Muscle of leg (tissue), 11 donors: ENCODE data around the gene MND1. TPM values are rescaled to one million over a fixed set of nuclear protein-coding genes. Genes with fewer than 3 reads are reported as not detected.

ENCODE experiments used
- DNase-seq: peaks from one replicate; pipeline ENCODE4 v3.0.0; 2013
- H3K27ac ChIP-seq: one replicate; pipeline ENCODE4 v1.5.1; 2013; ENCODE audit warnings: mild to moderate bottlenecking, low read length, control low read depth
- H3K27me3 ChIP-seq: one replicate; pipeline ENCODE4 v1.6.1; 2013; ENCODE audit warnings: low read length; ENCODE audit not compliant: control insufficient read depth, insufficient read depth
- H3K36me3 ChIP-seq: one replicate; pipeline ENCODE4 v1.6.1; 2013; ENCODE audit warnings: low read length; ENCODE audit not compliant: control insufficient read depth, insufficient read depth
- H3K4me1 ChIP-seq: one replicate; pipeline ENCODE4 v1.6.1; 2013; ENCODE audit warnings: low read length; ENCODE audit not compliant: control insufficient read depth, insufficient read depth
- H3K4me3 ChIP-seq: one replicate; pipeline ENCODE4 v1.5.1; 2013; ENCODE audit warnings: low read length, control low read depth
- H3K9me3 ChIP-seq: replicated peaks from 2 replicates; pipeline ENCODE4 v1.6.1; 2013; ENCODE audit warnings: low read depth, low read length; ENCODE audit not compliant: control insufficient read depth
- WGBS: methylation state at CpG from one replicate; pipeline ENCODE4 v1.1.5; 2013; ENCODE audit warnings: missing lambda C conversion rate; ENCODE audit not compliant: insufficient coverage; 5-methylcytosine and 5-hydroxymethylcytosine counted together
- polyA plus RNA-seq, 8 donors: library from polyadenylated mRNA; unstranded; fragments of 120-200 nt; gene quantifications; one replicate each; pipeline versions ENCODE4 v1.2.1 to v1.2.3, GENCODE V29; 2013; ENCODE audit warnings: inconsistent platforms in 1 of 8, low replicate concordance in 1 of 8; ENCODE audit not compliant: insufficient read length in 8 of 8, insufficient read depth in 1 of 8
- total RNA-seq: library from RNA; stranded (reverse); fragments of 120-200 nt; gene quantifications from one replicate; pipeline ENCODE4 v1.2.4, GENCODE V29; 2013

The MND1 gene
- total and polyA plus RNA-seq, 9 donors: 4.3 to 9.3 (median 7.1) TPM

DNA sequence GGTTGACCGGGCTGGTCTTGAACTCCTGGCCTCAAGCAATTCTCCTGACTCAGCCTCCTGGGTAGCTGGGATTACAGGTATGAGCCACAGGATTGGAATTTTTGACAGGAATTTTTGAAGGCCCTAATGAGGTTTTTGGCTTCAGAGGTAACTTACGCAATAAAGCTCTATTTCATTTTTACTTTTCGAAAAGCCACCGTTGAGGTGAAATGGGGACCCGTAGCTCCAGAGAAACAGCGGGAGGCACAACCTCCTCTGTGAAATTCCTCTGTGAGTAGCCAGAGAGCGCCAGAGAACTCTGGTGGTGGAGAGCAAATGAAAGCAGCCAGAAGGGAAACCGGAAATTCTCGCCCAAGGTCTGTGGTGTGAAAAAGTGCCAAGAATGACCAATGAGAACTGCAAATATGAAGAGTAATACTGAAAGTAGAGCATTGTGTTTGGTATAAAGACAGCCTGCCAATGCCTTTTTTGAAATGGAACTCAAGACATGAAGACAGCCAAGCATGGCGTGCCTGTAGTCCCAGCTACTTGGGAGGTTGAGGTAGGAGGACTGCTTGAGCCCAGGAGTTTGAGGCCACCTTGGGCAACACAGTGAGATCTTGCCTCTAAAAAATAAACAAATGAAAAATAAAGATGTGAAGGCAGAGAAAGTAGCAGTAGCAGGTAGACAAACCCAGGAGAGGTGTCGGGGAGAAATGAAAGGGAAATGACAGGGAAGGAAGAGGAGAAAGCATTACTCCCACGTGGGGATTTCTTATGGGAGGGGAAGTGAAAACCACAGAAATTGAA lies 88.7 kb downstream of the MND1 start:
- Histone ChIP-seq H3K9me3 (no peaks in the 10 kb centered on the region), H3K36me3 (no peaks in the 10 kb centered on the region), H3K4me1 (no peaks in the 10 kb centered on the region), H3K27ac (no peak overlapping the region), H3K4me3 (no peak overlapping the region), H3K27me3 (no peaks in the 10 kb centered on the region)
- WGBS: 76% methylated on average over 7 of the region's 12 CpGs
- DNase-seq: peak; percentile 57

DNA sequence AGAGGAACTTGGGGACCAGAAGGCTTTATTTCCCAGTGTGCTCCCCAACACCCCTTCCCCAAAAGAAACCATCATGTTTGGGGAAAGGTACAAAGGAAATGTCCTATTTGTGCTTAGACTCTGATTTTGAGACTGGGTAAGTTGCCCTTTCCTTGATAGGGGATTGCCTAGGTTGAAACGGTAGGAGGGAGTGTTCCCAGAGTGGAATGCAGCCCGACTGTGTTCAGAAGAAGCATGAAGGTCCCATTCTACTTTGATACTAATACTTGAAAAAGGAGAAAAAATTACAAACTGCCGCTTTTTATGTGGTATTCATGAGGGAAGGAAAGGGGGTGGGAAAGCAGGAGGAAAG lies 89.2 kb downstream of the MND1 start:
- Histone ChIP-seq H3K4me3 (no peak overlapping the region), H3K27me3 (no peaks in the 10 kb centered on the region), H3K36me3 (no peaks in the 10 kb centered on the region), H3K9me3 (no peaks in the 10 kb centered on the region), H3K4me1 (no peaks in the 10 kb centered on the region), H3K27ac (no peak overlapping the region)
- DNase-seq: no peak
- no CpG with 5 or more reads among the region's 3 CpGs for WGBS

- Histone ChIP-seq H3K36me3 (no peaks in the 10 kb centered on the region), H3K27ac (no peak overlapping the region), H3K4me3 (no peak overlapping the region), H3K9me3 (no peaks in the 10 kb centered on the region), H3K27me3 (no peaks in the 10 kb centered on the region), H3K4me1 (no peaks in the 10 kb centered on the region)
- no peak for DNase-seq
- 81% methylated on average over 2 of the region's 2 CpGs for WGBS
Observed at GRCh38 chr4:153434190-153434589, 89.7 kb downstream of the MND1 start.

DNA sequence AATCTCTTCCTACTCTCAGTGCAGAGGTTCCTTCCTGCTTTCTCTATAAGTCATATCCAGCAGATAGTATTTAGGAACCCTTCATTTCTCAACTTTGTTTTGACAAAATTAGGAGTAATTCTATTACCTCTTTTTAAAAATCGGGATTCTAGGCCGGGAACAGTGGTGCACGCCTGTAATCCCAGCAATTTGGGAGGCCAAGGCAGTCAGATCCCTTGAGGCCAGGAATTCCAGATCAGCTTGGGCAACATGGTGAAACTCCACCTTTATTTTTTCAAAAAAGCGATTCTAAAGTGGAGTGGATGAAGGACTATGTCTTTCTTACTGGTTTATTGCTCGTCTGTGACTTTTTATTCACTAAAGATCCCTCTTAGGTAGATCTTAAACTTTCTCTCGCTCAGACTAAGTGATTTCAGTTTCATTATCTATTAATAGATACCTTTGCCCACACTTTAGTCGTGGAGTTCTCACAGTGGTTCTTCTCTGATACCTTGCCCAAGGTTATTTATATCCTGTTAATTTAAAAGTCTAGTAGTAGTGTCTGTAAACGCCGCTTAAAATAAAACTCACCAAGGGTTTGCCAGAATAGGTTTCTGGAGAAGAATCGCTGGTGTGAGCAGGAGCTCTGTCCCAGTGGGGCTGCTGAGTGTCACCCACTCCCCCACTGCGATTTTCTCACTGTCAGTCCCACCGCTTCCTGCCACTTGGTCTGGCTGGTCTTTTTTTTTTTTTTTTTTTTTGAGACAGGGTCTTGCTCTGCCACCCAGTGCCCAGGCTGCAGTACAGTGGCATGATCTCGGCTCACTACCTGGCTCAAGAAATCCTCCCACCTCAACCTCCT lies 94.6 kb downstream of the MND1 start:
- H3K36me3 ChIP-seq: no peaks in the 10 kb centered on the region
- 85% methylated on average over 4 of the region's 13 CpGs for WGBS
- H3K4me1 ChIP-seq: no peaks in the 10 kb centered on the region
- H3K27ac ChIP-seq: peak overlapping the region; percentile 7
- no peaks in the 10 kb centered on the region for H3K9me3 ChIP-seq
- DNase-seq: no peak
- no peak overlapping the region for H3K4me3 ChIP-seq
- no peaks in the 10 kb centered on the region for H3K27me3 ChIP-seq

DNA sequence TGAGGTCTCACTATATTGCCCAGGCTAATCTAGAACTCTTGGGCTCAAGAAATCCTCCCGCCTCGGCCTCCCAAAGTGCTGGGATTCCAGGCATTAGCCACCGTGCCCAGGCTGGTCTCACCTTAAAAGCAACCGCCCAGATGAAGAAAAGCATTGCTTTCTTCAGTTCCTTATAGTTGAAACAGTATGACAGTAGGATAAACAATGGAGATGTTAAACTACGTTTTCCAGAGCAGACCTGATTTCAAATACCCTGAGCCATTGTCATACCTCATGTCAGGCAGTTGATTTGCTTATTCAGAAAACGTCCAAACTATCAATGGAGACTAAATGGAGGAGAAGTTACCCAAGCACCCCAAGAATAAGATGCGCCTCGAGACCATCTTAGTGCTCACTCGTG lies 95.3 kb downstream of the MND1 start:
- Histone ChIP-seq H3K4me3 (no peak overlapping the region), H3K27ac (no peak overlapping the region), H3K27me3 (no peaks in the 10 kb centered on the region), H3K9me3 (no peaks in the 10 kb centered on the region), H3K4me1 (no peaks in the 10 kb centered on the region), H3K36me3 (no peaks in the 10 kb centered on the region)
- WGBS: 96% methylated on average over 5 of the region's 9 CpGs
- DNase-seq: no peak

DNA sequence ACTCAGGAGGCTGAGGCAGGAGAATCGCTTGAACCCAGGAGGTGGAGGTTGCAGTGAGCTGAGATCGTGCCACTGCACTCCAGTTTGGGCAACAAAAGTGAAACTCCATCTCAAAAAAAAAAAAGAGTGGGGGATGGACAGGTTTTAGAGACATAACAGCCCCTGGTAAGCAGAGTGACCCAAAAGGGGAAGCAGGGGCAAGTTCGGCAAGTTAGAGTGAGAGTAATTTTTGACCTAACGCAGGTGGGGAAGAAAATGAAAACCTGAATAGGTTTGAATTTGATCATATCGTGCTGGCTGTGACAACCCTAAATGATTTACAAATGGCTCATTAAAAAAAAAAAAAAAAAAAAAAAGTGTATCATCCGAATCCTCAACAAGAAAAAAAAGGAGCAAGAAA lies 96.0 kb downstream of the MND1 start:
- H3K27ac ChIP-seq: no peak overlapping the region
- no peaks in the 10 kb centered on the region for H3K9me3 ChIP-seq
- H3K4me3 ChIP-seq: no peak overlapping the region
- WGBS: 74% methylated on average over 2 of the region's 6 CpGs
- no peak for DNase-seq
- no peaks in the 10 kb centered on the region for H3K36me3 ChIP-seq
- no peaks in the 10 kb centered on the region for H3K4me1 ChIP-seq
- no peaks in the 10 kb centered on the region for H3K27me3 ChIP-seq

GRCh38 chr4:153447175-153447905 lies 102.9 kb downstream of the MND1 start:
- peak; percentile 62 for DNase-seq
- Histone ChIP-seq H3K4me3 (no peak overlapping the region), H3K27me3 (no peaks in the 10 kb centered on the region), H3K4me1 (peaks cover 9% of the 10 kb centered on the region), H3K36me3 (no peaks in the 10 kb centered on the region), H3K9me3 (no peaks in the 10 kb centered on the region), H3K27ac (peak overlapping the region; percentile 64)
- WGBS: 80% methylated on average over 1 of the region's 5 CpGs

DNA sequence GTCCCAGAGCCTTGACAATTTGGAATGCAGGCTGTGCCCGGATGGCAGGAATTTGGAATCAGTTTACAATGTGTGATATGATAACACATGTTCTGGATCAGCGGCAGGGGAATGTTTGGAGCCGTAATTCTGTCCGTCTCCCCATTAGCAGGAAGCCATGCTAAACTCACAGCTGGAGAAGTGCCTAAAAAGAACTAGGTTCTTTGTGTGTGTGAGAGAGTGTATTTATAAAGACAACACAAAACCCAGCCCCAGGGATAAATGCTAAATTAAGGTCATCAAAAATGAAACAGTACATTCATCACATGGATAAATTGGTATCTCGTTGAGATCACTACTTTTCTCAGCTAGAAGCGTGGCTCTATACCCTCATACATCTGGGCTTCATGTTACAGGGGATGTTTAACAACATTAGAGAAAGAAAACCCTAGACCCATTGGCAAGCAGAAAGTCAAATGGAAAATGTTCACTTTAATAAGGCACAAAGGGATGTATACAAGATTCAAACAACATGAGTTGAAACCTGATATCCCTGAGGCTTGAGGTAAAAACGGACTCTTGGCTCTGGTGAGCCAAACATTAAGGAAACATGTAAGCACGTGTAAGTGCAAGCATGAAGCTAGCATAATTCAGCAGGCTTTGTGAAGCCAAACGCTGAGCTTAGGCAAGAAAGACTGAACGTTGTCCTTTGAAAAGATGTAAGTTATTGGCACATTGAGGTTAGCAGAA lies 103.7 kb downstream of the MND1 start:
- peak overlapping the region; percentile 64 for H3K27ac ChIP-seq
- no peaks in the 10 kb centered on the region for H3K9me3 ChIP-seq
- no peaks in the 10 kb centered on the region for H3K36me3 ChIP-seq
- 10% methylated on average over 3 of the region's 10 CpGs for WGBS
- peaks cover 9% of the 10 kb centered on the region for H3K4me1 ChIP-seq
- peak; percentile 77 for DNase-seq
- H3K4me3 ChIP-seq: peak overlapping the region; percentile 11
- H3K27me3 ChIP-seq: no peaks in the 10 kb centered on the region

DNA sequence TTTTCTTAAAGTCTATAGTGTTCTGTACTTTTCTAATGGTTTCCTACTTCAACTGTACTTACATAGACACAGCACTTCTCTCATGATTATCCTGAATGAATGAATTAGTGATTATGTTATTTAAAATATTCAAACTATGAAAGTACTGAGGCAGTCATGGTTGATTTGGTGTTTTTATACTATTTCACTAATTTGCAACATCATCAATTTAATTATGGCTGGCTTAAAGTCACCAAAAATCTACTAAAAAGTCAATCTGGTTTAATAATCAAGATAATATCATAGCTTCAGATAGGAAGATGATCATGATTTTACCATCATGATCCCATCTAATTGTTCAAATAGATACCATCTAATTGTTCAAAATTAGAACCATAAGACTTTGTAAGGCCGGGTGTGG lies 104.8 kb downstream of the MND1 start:
- Histone ChIP-seq H3K36me3 (no peaks in the 10 kb centered on the region), H3K4me1 (peaks cover 9% of the 10 kb centered on the region), H3K27me3 (no peaks in the 10 kb centered on the region), H3K27ac (no peak overlapping the region), H3K4me3 (no peak overlapping the region), H3K9me3 (no peaks in the 10 kb centered on the region)
- WGBS: no CpG with 5 or more reads among the region's 1 CpG
- DNase-seq: no peak
